Epithelial cell of proximal tubule (primary cell): ENCODE results near the gene SDC3. TPM values are rescaled to one million over a fixed set of nuclear protein-coding genes. Genes with fewer than 3 reads are reported as not detected.
A peak's percentile ranks its signal among the peaks of the same experiment; 100 is the strongest.

Source experiments
- DNase-seq: peaks from one replicate; pipeline ENCODE4 v3.0.0-alpha.2; 2011; ENCODE audit warnings: low read depth
- H3K4me3 ChIP-seq: 2 replicates; pipeline ENCODE4 v1.5.1; 2011; ENCODE audit warnings: low read depth, mild to moderate bottlenecking, low read length
- total RNA-seq: library from RNA; depleted of rRNA; stranded (reverse); fragments of >200 nt; gene quantifications from 2 replicates; pipeline ENCODE4 v1.2.3, GENCODE V29; 2015
- TF ChIP-seq, protein P1 (sequence below): conservative IDR thresholded peaks from 2 replicates; pipeline ENCODE4 v1.5.1; 2012; ENCODE audit warnings: low read depth, mild to moderate bottlenecking, low read length

SDC3 gene
- total RNA-seq, 1 donor from 2014 or later: 25.6 TPM

- H3K4me3 ChIP-seq: peak overlapping the region; percentile 53
- peak; percentile 92 for DNase-seq
- TF ChIP-seq, protein P1, sequence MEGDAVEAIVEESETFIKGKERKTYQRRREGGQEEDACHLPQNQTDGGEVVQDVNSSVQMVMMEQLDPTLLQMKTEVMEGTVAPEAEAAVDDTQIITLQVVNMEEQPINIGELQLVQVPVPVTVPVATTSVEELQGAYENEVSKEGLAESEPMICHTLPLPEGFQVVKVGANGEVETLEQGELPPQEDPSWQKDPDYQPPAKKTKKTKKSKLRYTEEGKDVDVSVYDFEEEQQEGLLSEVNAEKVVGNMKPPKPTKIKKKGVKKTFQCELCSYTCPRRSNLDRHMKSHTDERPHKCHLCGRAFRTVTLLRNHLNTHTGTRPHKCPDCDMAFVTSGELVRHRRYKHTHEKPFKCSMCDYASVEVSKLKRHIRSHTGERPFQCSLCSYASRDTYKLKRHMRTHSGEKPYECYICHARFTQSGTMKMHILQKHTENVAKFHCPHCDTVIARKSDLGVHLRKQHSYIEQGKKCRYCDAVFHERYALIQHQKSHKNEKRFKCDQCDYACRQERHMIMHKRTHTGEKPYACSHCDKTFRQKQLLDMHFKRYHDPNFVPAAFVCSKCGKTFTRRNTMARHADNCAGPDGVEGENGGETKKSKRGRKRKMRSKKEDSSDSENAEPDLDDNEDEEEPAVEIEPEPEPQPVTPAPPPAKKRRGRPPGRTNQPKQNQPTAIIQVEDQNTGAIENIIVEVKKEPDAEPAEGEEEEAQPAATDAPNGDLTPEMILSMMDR: no peak
These were observed 84.4 kb downstream of the SDC3 start for GRCh38 chr1:30823969-30824735.

- peak overlapping the region; percentile 53 for H3K4me3 ChIP-seq
- TF ChIP-seq, protein P1: no peak
- DNase-seq: no peak
These were observed 85.0 kb downstream of the SDC3 start for GRCh38 chr1:30823627-30823968.

GRCh38 chr1:30822966-30823581 is 85.5 kb downstream of the SDC3 start:
- DNase-seq: no peak

DNA sequence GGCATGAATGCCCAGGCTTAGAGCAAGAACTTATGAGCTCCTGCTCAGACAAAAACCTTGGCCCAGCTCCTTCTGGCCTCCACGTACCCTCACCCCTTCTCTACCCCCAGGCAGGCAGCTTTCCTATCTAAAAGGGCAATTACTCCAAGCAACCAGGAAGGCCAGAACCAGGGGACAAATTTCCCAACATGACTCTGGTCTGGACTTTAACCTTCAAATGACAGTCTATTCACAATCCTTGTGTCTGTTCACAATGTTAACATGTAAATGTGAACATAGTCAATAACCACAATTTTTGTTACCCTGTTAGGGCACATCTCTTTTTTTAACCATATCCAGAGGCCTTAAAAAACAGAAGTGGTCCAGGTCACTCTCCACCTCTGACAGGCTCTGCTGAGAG is 86.6 kb downstream of the SDC3 start:
- H3K4me3 ChIP-seq: no peak overlapping the region
- DNase-seq: no peak
- TF ChIP-seq, protein P1: no peak

More at GRCh38 chr1:30822966-30823581, 85.5 kb downstream of the SDC3 start:
- TF ChIP-seq, protein P1: no peak
- H3K4me3 ChIP-seq: no peak overlapping the region

GRCh38 chr1:30820299-30820698 is 88.3 kb downstream of the SDC3 start:
- DNase-seq: no peak
- TF ChIP-seq, protein P1: no peak
- no peak overlapping the region for H3K4me3 ChIP-seq

Other genes with a start within 250 kb of the SDC3 start
- gene MATN1, start 185.2 kb downstream of the SDC3 start, total RNA-seq: not detected in 2 replicates
- 2.2 and 2.4 TPM in 2 replicates for gene LAPTM5, start 151.0 kb downstream of the SDC3 start, total RNA-seq
- 42.4 and 51.4 TPM in 2 replicates for gene PUM1, start 157.0 kb upstream of the SDC3 start, total RNA-seq